PC-3 (cell line): ENCODE measurements around the gene LBR. TPM values are rescaled to one million over a fixed set of nuclear protein-coding genes. Genes with fewer than 3 reads are reported as not detected.

ENCODE experiments used
- ATAC-seq: fragments of 200-7000 bp; cut with Tn5 transposase; 2 replicates; pipeline ENCODE4 v1.9.1; 2020; ENCODE audit warnings: mild to moderate bottlenecking, moderate library complexity
- BruUV-seq: library from RNA; stranded (reverse); fragments of 400-500 nt; replicated peaks from 2 replicates; lab custom pipeline; 2021; lab: Mats Ljungman, UMichigan
- CTCF ChIA-PET: fragments of 300-600 bp; sonication (Branson Sonifier 250); formaldehyde crosslinking; loops from one replicate; lab custom pipeline; 2022; ENCODE audit warnings: antibody characterized with exemption; lab: Charles Lee
- POLR2A ChIA-PET: fragments of 300-600 bp; sonication (Branson Sonifier 250); formaldehyde crosslinking; loops from one replicate; lab custom pipeline; 2022; ENCODE audit warnings: antibody characterized with exemption; ENCODE audit not compliant: unreplicated experiment; lab: Charles Lee
- DNase-seq: peaks from one replicate; pipeline ENCODE4 v3.0.0-alpha.2; 2015
- H2AFZ ChIP-seq: fragments of 300-600 bp; sonication (generic); 2 replicates; pipeline ENCODE4 v1.6.0; 2016; ENCODE audit warnings: antibody characterized with exemption, low read length
- H3F3A ChIP-seq: fragments of 300-600 bp; sonication (generic); one replicate; pipeline ENCODE4 v1.6.0; 2017; ENCODE audit warnings: antibody characterized with exemption, low read length, control low read depth, mild to moderate bottlenecking; ENCODE audit not compliant: unreplicated experiment
- H3K27ac ChIP-seq: fragments of 300-600 bp; sonication (generic); 2 replicates; pipeline ENCODE4 v1.5.1; 2016; ENCODE audit warnings: mild to moderate bottlenecking, low read length
- H3K27me3 ChIP-seq: fragments of 300-600 bp; sonication (generic); 2 replicates; pipeline ENCODE4 v1.6.1; 2016; ENCODE audit warnings: low read length, mixed read lengths
- H3K36me3 ChIP-seq: fragments of 300-600 bp; sonication (generic); 2 replicates; pipeline ENCODE4 v1.6.1; 2016; ENCODE audit warnings: low read depth, mixed run types, low read length, mixed read lengths
- H3K4me1 ChIP-seq: fragments of 300-600 bp; sonication (generic); 2 replicates; pipeline ENCODE4 v1.5.1; 2016; ENCODE audit warnings: low read length; ENCODE audit not compliant: insufficient read depth
- H3K4me2 ChIP-seq: fragments of 300-600 bp; sonication (generic); 2 replicates; pipeline ENCODE4 v1.6.0; 2016; ENCODE audit warnings: low read length
- H3K4me3 ChIP-seq: fragments of 300-600 bp; sonication (generic); 2 replicates; pipeline ENCODE4 v1.5.1; 2016; ENCODE audit warnings: mild to moderate bottlenecking, low read length, mixed read lengths
- H3K79me2 ChIP-seq: fragments of 300-600 bp; sonication (generic); 2 replicates; pipeline ENCODE4 v1.6.1; 2017; ENCODE audit warnings: low read length, mixed read lengths
- H3K9ac ChIP-seq: fragments of 300-600 bp; sonication (generic); 2 replicates; pipeline ENCODE4 v1.6.0; 2016; ENCODE audit warnings: mild to moderate bottlenecking, low read length
- H3K9me2 ChIP-seq: fragments of 300-600 bp; sonication (generic); replicated peaks from 2 replicates; pipeline ENCODE4 v1.6.1; 2016; ENCODE audit warnings: mixed run types, low read length, mixed read lengths
- H3K9me3 ChIP-seq: fragments of 300-600 bp; sonication (generic); 2 replicates; pipeline ENCODE4 v1.6.1; 2016; ENCODE audit warnings: low read length, mixed read lengths
- H4K20me1 ChIP-seq: fragments of 300-600 bp; sonication (generic); 2 replicates; pipeline ENCODE4 v1.6.1; 2016; ENCODE audit warnings: low read length, mixed read lengths
- CTCF ChIP-seq: fragments of 300-600 bp; sonication (generic); conservative IDR thresholded peaks from 2 replicates; pipeline ENCODE4 v1.5.1; 2017; ENCODE audit warnings: antibody characterized with exemption, low read depth, mild to moderate bottlenecking, low read length
- EZH2 ChIP-seq: fragments of 300-600 bp; sonication (generic); IDR thresholded peaks from one replicate; pipeline ENCODE4 v1.6.1; 2017; ENCODE audit warnings: antibody characterized with exemption, mild to moderate bottlenecking, low read length; ENCODE audit not compliant: unreplicated experiment
- EZH2phosphoT487 ChIP-seq: fragments of 300-600 bp; sonication (generic); IDR thresholded peaks from 2 replicates; pipeline ENCODE4 v1.6.1; 2018; ENCODE audit warnings: mild to moderate bottlenecking, antibody characterized with exemption, low read length, borderline replicate concordance
- intact Hi-C: fragments of 100-400 bp; cut with micrococcal nuclease; formaldehyde crosslinking; loops from 2 replicates; pipeline ENCODE4 v1.9.0; 2023
- total RNA-seq: library from RNA; depleted of rRNA; stranded (reverse); fragments of >200 nt; gene quantifications from 2 replicates; pipeline ENCODE4 v1.2.3, GENCODE V29; 2014

Gene LBR
- total RNA-seq, 1 experiment from 2014 or later, result 35.1 TPM

- Histone ChIP-seq H3K9ac (no peak overlapping the region), H3K9me3 (no peaks in the 10 kb centered on the region), H3K4me1 (peaks cover 51% of the 10 kb centered on the region), H3K27ac (peak overlapping the region; percentile 14), H2AFZ (no peak overlapping the region), H3K4me2 (peak overlapping the region; percentile 92), H3K4me3 (peak overlapping the region; percentile 7; the same call in 1 of the 2 replicates), H3K79me2 (peaks cover 70% of the 10 kb centered on the region), H3F3A (no peaks in the 10 kb centered on the region), H3K27me3 (no peaks in the 10 kb centered on the region), H3K36me3 (peaks cover 22% of the 10 kb centered on the region; the same call in 1 of the 2 replicates), H3K9me2 (no peaks in the 10 kb centered on the region), H4K20me1 (peaks cover 42% of the 10 kb centered on the region)
- intact Hi-C loops, result no loop called here
- TF ChIP-seq EZH2phosphoT487 (no peak), CTCF (no peak), EZH2 (no peak)
- POLR2A ChIA-PET, result no interaction called here
- ATAC-seq, result peak; percentile 22
- peak; percentile 57 for DNase-seq
- no TSS peak for BruUV-seq
- CTCF ChIA-PET, result no interaction called here
These were observed 4.9 kb downstream of the LBR start for GRCh38 chr1:225422795-225423517.

GRCh38 chr1:225422031-225422605 is 5.7 kb downstream of the LBR start:
- no peaks in the 10 kb centered on the region for H3K27me3 ChIP-seq
- peaks cover 63% of the 10 kb centered on the region for H3K79me2 ChIP-seq
- peaks cover 55% of the 10 kb centered on the region for H3K4me1 ChIP-seq
- no peak overlapping the region for H3K4me3 ChIP-seq
- intact Hi-C loops, result no loop called here
- H3K9me2 ChIP-seq, result no peaks in the 10 kb centered on the region
- H3K9ac ChIP-seq, result no peak overlapping the region
- ATAC-seq (no peak), DNase-seq (no peak)
- no peak overlapping the region for H3K27ac ChIP-seq
- BruUV-seq, result no TSS peak
- ChIA-PET POLR2A (no interaction called here), CTCF (no interaction called here)
- peaks cover 42% of the 10 kb centered on the region for H4K20me1 ChIP-seq
- peaks cover 30% of the 10 kb centered on the region; the same call in 1 of the 2 replicates for H3K36me3 ChIP-seq
- no peak overlapping the region for H2AFZ ChIP-seq
- H3K4me2 ChIP-seq, result no peak overlapping the region
- no peaks in the 10 kb centered on the region for H3F3A ChIP-seq
- H3K9me3 ChIP-seq, result no peaks in the 10 kb centered on the region
- TF ChIP-seq EZH2 (no peak), CTCF (no peak), EZH2phosphoT487 (no peak)

GRCh38 chr1:225418598-225418997 is 9.2 kb downstream of the LBR start:
- Histone ChIP-seq H3K4me2 (no peak overlapping the region), H2AFZ (no peak overlapping the region), H3K4me1 (peaks cover 27% of the 10 kb centered on the region), H3K9me3 (no peaks in the 10 kb centered on the region), H3F3A (no peaks in the 10 kb centered on the region), H4K20me1 (peaks cover 20% of the 10 kb centered on the region; the same call in 1 of the 2 replicates), H3K9me2 (no peaks in the 10 kb centered on the region), H3K4me3 (no peak overlapping the region), H3K27me3 (no peaks in the 10 kb centered on the region), H3K36me3 (peaks cover 56% of the 10 kb centered on the region; the same call in 1 of the 2 replicates), H3K79me2 (peaks cover 28% of the 10 kb centered on the region), H3K9ac (no peak overlapping the region), H3K27ac (no peak overlapping the region)
- DNase-seq, result peak; percentile 54
- ChIA-PET CTCF (interaction anchor here (1.2 kb wide), 1 partner anchor 100 kb away, joined by 3 read pairs; no protein-coding TSS in a partner anchor), POLR2A (no interaction called here)
- intact Hi-C loops, result loop anchor here (1.0 kb wide), 1 partner anchor 99 kb away; no protein-coding TSS in a partner anchor
- peak; percentile 48 for ATAC-seq
- TF ChIP-seq CTCF, result peak; percentile 29; the same call in 1 of the 2 replicates
- no peak for TF ChIP-seq EZH2phosphoT487
- TF ChIP-seq EZH2, result no peak
- BruUV-seq, result no TSS peak
